GM12872 (cell line): Measurements from ENCODE around the gene DOCK8.
A peak's percentile ranks its signal among the peaks of the same experiment; 100 is the strongest.
"Not testable (repeated sequence)": the region's sequence is repeated elsewhere in the genome, so short reads cannot be mapped to it uniquely, and the experiment has no call there.

Source experiments
- CTCF ChIP-seq: IDR thresholded peaks from 3 replicates; pipeline ENCODE4 v1.5.1; 2011; ENCODE audit warnings: low read depth, mild to moderate bottlenecking, low read length, moderate library complexity; ENCODE audit not compliant: insufficient read depth

Gene DOCK8

GRCh38 chr9:214648-215493 lies at the start of gene DOCK8:
Gene DOCK8, plus strand, starts transcription at chr9:214865. Its CDS starts 112 bp downstream, at chr9:214977.
- TF ChIP-seq CTCF: peak; percentile 53; the same call in 2 of the 3 replicates

- not testable (repeated sequence) for TF ChIP-seq CTCF
Observed at GRCh38 chr9:178970-179383, 35.7 kb upstream of the DOCK8 start, which contains the start of gene ZNG1A. Gene ZNG1A, minus strand, starts transcription at chr9:179056. Its CDS starts 87 bp downstream, at chr9:178969.

- TF ChIP-seq CTCF: no peak
Observed at GRCh38 chr9:206481-206880, 8.2 kb upstream of the DOCK8 start.

- TF ChIP-seq CTCF: no peak
Observed at GRCh38 chr9:209143-209758, 5.4 kb upstream of the DOCK8 start.

GRCh38 chr9:211036-211435 lies 3.6 kb upstream of the DOCK8 start:
- no peak for TF ChIP-seq CTCF

- TF ChIP-seq CTCF: no peak
Observed at GRCh38 chr9:211557-211956, 3.1 kb upstream of the DOCK8 start.

- TF ChIP-seq CTCF: no peak
Observed at GRCh38 chr9:212297-212696, 2.4 kb upstream of the DOCK8 start.
